ENCODE results near the gene AHI1. TPM values are rescaled to one million over a fixed set of nuclear protein-coding genes. Genes with fewer than 3 reads are reported as not detected.

AHI1 gene
- total and polyA plus RNA-seq, 2 experiments from 2014 or later = 14.8 to 21.5 TPM

GRCh38 chr6:135291288-135292076, 206.1 kb downstream of the AHI1 start:
- no peak overlapping the region for H2AFZ ChIP-seq
- TF ChIP-seq EZH2phosphoT487 (IDR thresholded peaks at IDR 0.05; ENCODE audit: low read depth, severe bottlenecking, unreplicated experiment) = no peak
- H3K4me1 ChIP-seq (ENCODE audit: insufficient read depth) = no peaks in the 10 kb centered on the region
- no peak for DNase-seq (ENCODE audit: low spot score)
- 66% methylated on average over 3 of the region's 3 CpGs for WGBS (ENCODE audit: low lambda C conversion rate, missing lambda C conversion rate)
- H3K79me2 ChIP-seq = no peaks in the 10 kb centered on the region
- H3K9me2 ChIP-seq (replicated peaks; ENCODE audit: insufficient read depth) = no peaks in the 10 kb centered on the region
- H3K9me3 ChIP-seq (ENCODE audit: low read depth) = no peaks in the 10 kb centered on the region
- H3K27me3 ChIP-seq = no peaks in the 10 kb centered on the region
- no peak overlapping the region for H3K4me2 ChIP-seq
- no peak overlapping the region for H3K27ac ChIP-seq
- no peaks in the 10 kb centered on the region for H3K36me3 ChIP-seq (replicated peaks; ENCODE audit: insufficient read depth, low read depth)
- H4K20me1 ChIP-seq (ENCODE audit: insufficient read depth, poor library complexity, severe bottlenecking) = no peaks in the 10 kb centered on the region
- H3K4me3 ChIP-seq = no peak overlapping the region

GRCh38 chr6:135289816-135290215, 207.7 kb downstream of the AHI1 start:
- WGBS (ENCODE audit: low lambda C conversion rate, missing lambda C conversion rate) = 91% methylated on average over 5 of the region's 5 CpGs
- H3K9me2 ChIP-seq (replicated peaks; ENCODE audit: insufficient read depth) = no peaks in the 10 kb centered on the region
- TF ChIP-seq EZH2phosphoT487 (IDR thresholded peaks at IDR 0.05; ENCODE audit: low read depth, severe bottlenecking, unreplicated experiment) = no peak
- TF ChIP-seq EZH2 (IDR thresholded peaks at IDR 0.05; ENCODE audit: borderline replicate concordance) = no peak
- no peak for TF ChIP-seq CTCF (IDR thresholded peaks at IDR 0.05; ENCODE audit: poor library complexity)

GRCh38 chr6:135286962-135287538, 210.5 kb downstream of the AHI1 start:
- Histone ChIP-seq H4K20me1 (ENCODE audit: insufficient read depth, poor library complexity, severe bottlenecking) (no peaks in the 10 kb centered on the region), H3K9me3 (ENCODE audit: low read depth) (no peaks in the 10 kb centered on the region), H3K27ac (no peak overlapping the region), H3K9me2 (replicated peaks; ENCODE audit: insufficient read depth) (no peaks in the 10 kb centered on the region), H3K4me2 (no peak overlapping the region), H3K36me3 (replicated peaks; ENCODE audit: insufficient read depth, low read depth) (no peaks in the 10 kb centered on the region), H3K27me3 (no peaks in the 10 kb centered on the region), H3K79me2 (no peaks in the 10 kb centered on the region), H3K4me3 (no peak overlapping the region), H2AFZ (no peak overlapping the region), H3K4me1 (ENCODE audit: insufficient read depth) (no peaks in the 10 kb centered on the region)
- no peak for DNase-seq (ENCODE audit: low spot score)
- TF ChIP-seq CTCF (IDR thresholded peaks at IDR 0.05; ENCODE audit: poor library complexity) = no peak
- no peak for TF ChIP-seq EZH2 (IDR thresholded peaks at IDR 0.05; ENCODE audit: borderline replicate concordance)
- no peak for TF ChIP-seq EZH2phosphoT487 (IDR thresholded peaks at IDR 0.05; ENCODE audit: low read depth, severe bottlenecking, unreplicated experiment)
- WGBS (ENCODE audit: low lambda C conversion rate, missing lambda C conversion rate) = 92% methylated on average over 8 of the region's 8 CpGs

More at GRCh38 chr6:135289816-135290215, 207.7 kb downstream of the AHI1 start:
- Histone ChIP-seq H3K9me3 (ENCODE audit: low read depth) (no peaks in the 10 kb centered on the region), H3K27me3 (no peaks in the 10 kb centered on the region), H3K4me3 (no peak overlapping the region), H3K79me2 (no peaks in the 10 kb centered on the region), H4K20me1 (ENCODE audit: insufficient read depth, poor library complexity, severe bottlenecking) (no peaks in the 10 kb centered on the region), H3K4me1 (ENCODE audit: insufficient read depth) (no peaks in the 10 kb centered on the region), H2AFZ (no peak overlapping the region), H3K27ac (no peak overlapping the region), H3K4me2 (no peak overlapping the region), H3K36me3 (replicated peaks; ENCODE audit: insufficient read depth, low read depth) (no peaks in the 10 kb centered on the region)
- DNase-seq (ENCODE audit: low spot score) = no peak

GRCh38 chr6:135285165-135285564, 212.4 kb downstream of the AHI1 start:
- Histone ChIP-seq H3K27ac (no peak overlapping the region), H3K9me2 (replicated peaks; ENCODE audit: insufficient read depth) (no peaks in the 10 kb centered on the region), H2AFZ (no peak overlapping the region), H4K20me1 (ENCODE audit: insufficient read depth, poor library complexity, severe bottlenecking) (no peaks in the 10 kb centered on the region), H3K36me3 (replicated peaks; ENCODE audit: insufficient read depth, low read depth) (no peaks in the 10 kb centered on the region), H3K9me3 (ENCODE audit: low read depth) (no peaks in the 10 kb centered on the region), H3K4me1 (ENCODE audit: insufficient read depth) (no peaks in the 10 kb centered on the region), H3K4me3 (no peak overlapping the region), H3K79me2 (no peaks in the 10 kb centered on the region), H3K4me2 (no peak overlapping the region), H3K27me3 (no peaks in the 10 kb centered on the region)
- DNase-seq (ENCODE audit: low spot score) = no peak
- 88% methylated on average over 2 of the region's 2 CpGs for WGBS (ENCODE audit: low lambda C conversion rate, missing lambda C conversion rate)
- TF ChIP-seq CTCF (IDR thresholded peaks at IDR 0.05; ENCODE audit: poor library complexity) = no peak

Data from hepatocyte (in vitro differentiated cells).